ENCODE measurements around the gene LRRC9.

DNA sequence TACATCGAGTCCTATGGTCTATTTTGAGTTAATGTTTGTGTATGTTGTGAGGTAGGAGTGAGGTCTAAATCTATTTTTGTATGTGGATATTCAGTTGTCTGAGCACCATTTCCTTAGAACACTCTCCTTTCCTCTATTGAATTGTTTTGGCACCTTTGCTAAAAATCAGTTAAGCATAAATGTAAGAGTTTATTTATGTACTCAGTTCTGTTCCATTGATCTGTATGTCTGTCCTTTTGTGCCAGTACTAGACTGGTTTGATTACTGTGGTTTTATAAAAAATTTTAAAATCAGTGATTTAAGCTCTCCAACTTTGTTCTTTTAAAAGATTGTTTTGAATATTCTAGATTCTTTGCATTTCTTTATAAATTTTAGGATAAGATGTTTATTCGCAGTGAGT lies 101.7 kb downstream of the LRRC9 start:
- TF ChIP-seq POLR2A (IDR thresholded peaks at IDR 0.05), result no peak
- TF ChIP-seq, protein P1, sequence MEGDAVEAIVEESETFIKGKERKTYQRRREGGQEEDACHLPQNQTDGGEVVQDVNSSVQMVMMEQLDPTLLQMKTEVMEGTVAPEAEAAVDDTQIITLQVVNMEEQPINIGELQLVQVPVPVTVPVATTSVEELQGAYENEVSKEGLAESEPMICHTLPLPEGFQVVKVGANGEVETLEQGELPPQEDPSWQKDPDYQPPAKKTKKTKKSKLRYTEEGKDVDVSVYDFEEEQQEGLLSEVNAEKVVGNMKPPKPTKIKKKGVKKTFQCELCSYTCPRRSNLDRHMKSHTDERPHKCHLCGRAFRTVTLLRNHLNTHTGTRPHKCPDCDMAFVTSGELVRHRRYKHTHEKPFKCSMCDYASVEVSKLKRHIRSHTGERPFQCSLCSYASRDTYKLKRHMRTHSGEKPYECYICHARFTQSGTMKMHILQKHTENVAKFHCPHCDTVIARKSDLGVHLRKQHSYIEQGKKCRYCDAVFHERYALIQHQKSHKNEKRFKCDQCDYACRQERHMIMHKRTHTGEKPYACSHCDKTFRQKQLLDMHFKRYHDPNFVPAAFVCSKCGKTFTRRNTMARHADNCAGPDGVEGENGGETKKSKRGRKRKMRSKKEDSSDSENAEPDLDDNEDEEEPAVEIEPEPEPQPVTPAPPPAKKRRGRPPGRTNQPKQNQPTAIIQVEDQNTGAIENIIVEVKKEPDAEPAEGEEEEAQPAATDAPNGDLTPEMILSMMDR (IDR thresholded peaks at IDR 0.05 in 4 of 5, conservative IDR thresholded peaks at IDR 0.05 in 1 of 5), result no peak

Measured in gastrocnemius medialis (tissue), 4 donors.